AG04449 (cell line): ENCODE measurements around the gene FUT3.
A peak's percentile ranks its signal among the peaks of the same experiment; 100 is the strongest.
"Not testable (repeated sequence)": the region's sequence is repeated elsewhere in the genome, so short reads cannot be mapped to it uniquely, and the experiment has no call there.

Source experiments
- CTCF ChIA-PET: fragments of 350-600 bp; formaldehyde crosslinking; extraction: SDS; loops from one replicate; lab custom pipeline; 2021; ENCODE audit warnings: antibody characterized with exemption; lab: Yijun Ruan, JAX
- POLR2A ChIA-PET: fragments of 400-600, 350-600 bp; formaldehyde crosslinking; extraction: SDS; loops from one replicate; lab custom pipeline; 2020; ENCODE audit warnings: antibody characterized with exemption, inconsistent platforms; lab: Yijun Ruan, JAX
- DNase-seq: peaks from one replicate; pipeline ENCODE4 v3.0.0-alpha.2; 2010; ENCODE audit warnings: low read depth, low spot score
- H3K4me3 ChIP-seq: 2 replicates; pipeline ENCODE4 v1.5.1; 2011; ENCODE audit warnings: low read depth, mild to moderate bottlenecking, control low read depth, low read length
- TF ChIP-seq, protein P1 (sequence below): IDR thresholded peaks from one replicate; pipeline ENCODE4 v1.5.1; 2011; ENCODE audit warnings: mild to moderate bottlenecking, moderate library complexity, low read length, control low read depth, inconsistent platforms; ENCODE audit not compliant: insufficient read depth; ENCODE audit errors: missing control alignments

FUT3 gene

DNA sequence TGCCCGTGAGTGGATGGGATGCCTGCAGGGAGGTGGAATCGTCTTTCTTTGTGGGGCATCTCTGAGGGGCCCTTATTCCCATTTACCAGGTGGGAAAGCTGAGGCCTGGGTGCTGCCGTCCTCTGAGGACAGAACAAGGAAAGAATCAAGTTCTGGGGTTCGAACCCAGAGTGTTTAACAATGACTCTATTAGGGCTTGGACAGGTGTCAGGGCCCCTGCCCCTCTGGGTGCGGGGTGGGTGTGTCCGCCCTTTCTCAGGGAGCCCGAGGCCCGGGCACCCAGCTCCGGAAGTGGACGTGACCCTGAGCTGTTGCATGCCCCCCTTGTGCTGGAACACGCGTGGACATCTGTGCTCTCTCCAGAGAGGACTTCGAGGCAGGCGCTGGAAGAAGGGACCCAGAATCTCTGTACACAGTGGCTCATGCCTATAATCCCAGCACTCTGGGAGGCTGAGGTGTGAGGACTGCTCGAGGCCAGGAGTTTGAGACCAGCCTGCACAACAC is 41.6 kb upstream of the FUT3 start:
- POLR2A ChIA-PET, result interaction anchor here (0.7 to 1.6 kb wide), 2 partner anchors 11 to 89 kb away, joined by 3 to 5 read pairs; partner anchors contain the start of gene NDUFA11
- no peak for DNase-seq
- TF ChIP-seq, protein P1, sequence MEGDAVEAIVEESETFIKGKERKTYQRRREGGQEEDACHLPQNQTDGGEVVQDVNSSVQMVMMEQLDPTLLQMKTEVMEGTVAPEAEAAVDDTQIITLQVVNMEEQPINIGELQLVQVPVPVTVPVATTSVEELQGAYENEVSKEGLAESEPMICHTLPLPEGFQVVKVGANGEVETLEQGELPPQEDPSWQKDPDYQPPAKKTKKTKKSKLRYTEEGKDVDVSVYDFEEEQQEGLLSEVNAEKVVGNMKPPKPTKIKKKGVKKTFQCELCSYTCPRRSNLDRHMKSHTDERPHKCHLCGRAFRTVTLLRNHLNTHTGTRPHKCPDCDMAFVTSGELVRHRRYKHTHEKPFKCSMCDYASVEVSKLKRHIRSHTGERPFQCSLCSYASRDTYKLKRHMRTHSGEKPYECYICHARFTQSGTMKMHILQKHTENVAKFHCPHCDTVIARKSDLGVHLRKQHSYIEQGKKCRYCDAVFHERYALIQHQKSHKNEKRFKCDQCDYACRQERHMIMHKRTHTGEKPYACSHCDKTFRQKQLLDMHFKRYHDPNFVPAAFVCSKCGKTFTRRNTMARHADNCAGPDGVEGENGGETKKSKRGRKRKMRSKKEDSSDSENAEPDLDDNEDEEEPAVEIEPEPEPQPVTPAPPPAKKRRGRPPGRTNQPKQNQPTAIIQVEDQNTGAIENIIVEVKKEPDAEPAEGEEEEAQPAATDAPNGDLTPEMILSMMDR, result no peak
- no peak overlapping the region for H3K4me3 ChIP-seq
- CTCF ChIA-PET, result interaction anchor here (0.7 to 5.0 kb wide), 15 partner anchors 9 to 129 kb away, joined by 3 to 100 read pairs (median 5); partner anchors contain the start of genes NDUFA11, NRTN and VMAC

DNA sequence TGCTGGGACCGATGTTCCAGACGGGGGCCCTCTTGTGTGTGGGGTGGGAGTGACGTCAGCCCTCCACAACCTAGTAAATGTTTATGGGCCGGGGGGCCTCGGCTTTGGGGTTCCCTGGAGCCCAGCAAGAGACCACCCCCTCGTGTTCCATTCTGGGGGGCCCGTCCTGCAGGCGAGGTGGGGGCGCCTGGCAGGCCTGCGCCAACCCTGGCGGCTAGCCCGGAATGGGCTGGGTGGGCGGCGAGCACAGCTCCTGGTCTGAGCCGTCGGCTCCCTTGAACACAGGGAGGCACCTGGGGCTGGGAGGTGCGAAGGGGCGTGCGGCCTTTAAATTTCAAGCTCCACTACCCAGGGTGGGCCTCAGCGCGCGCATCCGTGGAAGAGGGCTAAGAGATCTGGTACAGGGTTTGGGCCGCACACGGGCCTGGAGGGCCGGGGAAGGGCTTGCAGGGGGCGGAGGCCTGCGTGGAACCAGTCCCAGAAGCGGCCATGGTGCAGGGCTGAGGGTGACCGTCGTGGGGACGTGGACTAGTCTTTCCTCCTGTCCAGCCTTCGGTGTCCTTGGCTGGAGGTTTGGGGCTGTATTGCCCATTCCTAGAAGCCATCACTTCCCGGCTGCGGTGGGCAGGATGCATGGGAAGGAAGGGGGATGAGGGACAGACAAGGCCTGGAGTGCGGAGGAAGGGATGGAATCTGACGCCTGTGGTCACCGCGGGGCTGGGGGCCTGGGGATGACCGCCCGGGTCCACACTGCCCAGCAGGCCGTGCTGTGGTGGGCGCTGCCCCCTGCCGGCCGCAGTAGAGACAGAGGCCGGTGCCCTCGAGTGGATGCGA is 40.9 kb upstream of the FUT3 start:
- POLR2A ChIA-PET, result interaction anchor here (0.7 to 1.6 kb wide), 2 partner anchors 11 to 88 kb away, joined by 3 to 5 read pairs; partner anchors contain the start of gene NDUFA11
- CTCF ChIA-PET, result interaction anchor here (0.7 to 5.0 kb wide), 15 partner anchors 10 to 130 kb away, joined by 3 to 100 read pairs (median 5); partner anchors contain the start of genes NDUFA11, NRTN and VMAC
- no peak for DNase-seq
- H3K4me3 ChIP-seq, result no peak overlapping the region
- TF ChIP-seq, protein P1, result peak; percentile 93

DNA sequence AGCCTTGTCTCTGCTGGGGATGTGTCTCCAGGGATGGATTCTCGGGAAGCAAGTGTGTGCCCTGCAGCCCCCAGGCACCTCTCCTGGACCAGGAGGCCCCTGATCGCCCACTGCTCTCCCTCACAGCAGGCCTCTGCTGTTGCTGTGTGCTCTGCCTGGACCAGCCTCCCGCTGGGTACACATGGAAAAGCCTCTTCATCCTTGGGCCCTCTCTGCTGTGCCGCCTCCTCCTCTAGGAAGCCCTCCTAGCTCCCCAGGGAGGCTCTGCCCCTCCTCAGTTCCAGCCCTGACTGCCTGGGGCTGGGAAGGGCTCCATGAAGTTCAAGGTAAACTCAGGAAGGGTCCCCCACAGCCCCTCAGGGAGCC is 40.3 kb upstream of the FUT3 start:
- no peak for DNase-seq

DNA sequence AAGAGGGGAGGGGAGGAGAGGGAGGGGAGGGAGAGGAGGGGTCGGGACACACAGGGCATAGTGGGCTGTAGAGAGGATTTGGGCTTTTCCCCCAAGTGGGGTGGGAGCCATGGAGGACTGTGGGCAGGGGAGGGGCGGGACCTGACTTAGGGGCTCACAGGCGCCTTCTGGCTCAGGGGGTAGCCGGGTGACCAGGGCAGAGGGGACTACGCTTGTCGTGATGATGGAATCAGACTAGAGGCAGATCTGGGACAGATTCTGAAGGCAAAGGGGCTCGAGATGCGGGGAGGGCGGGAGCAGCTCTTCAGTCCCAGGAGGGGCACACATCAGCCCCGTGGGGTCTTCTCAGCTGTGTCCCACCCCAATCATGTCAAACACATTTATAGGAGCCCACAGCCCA is 38.9 kb upstream of the FUT3 start:
- POLR2A ChIA-PET, result interaction anchor here (0.8 kb wide), 1 partner anchor 62 kb away, joined by 3 read pairs; no protein-coding TSS in a partner anchor
- DNase-seq, result no peak
- CTCF ChIA-PET, result interaction anchor here (1.0 to 5.0 kb wide), 5 partner anchors 9 to 116 kb away, joined by 3 to 100 read pairs (median 5); partner anchors contain the start of gene NRTN
- H3K4me3 ChIP-seq, result no peak overlapping the region
- TF ChIP-seq, protein P1, result no peak

More for the DNA sequence above, 40.3 kb upstream of the FUT3 start:
- TF ChIP-seq, protein P1, result no peak
- CTCF ChIA-PET, result interaction anchor here (0.7 to 5.0 kb wide), 14 partner anchors 8 to 131 kb away, joined by 3 to 100 read pairs (median 5); partner anchors contain the start of genes NDUFA11, NRTN and VMAC
- POLR2A ChIA-PET, result interaction anchor here (1.1 kb wide), 1 partner anchor 11 kb away, joined by 4 read pairs; the partner anchor contains the start of gene NDUFA11
- H3K4me3 ChIP-seq, result no peak overlapping the region

DNA sequence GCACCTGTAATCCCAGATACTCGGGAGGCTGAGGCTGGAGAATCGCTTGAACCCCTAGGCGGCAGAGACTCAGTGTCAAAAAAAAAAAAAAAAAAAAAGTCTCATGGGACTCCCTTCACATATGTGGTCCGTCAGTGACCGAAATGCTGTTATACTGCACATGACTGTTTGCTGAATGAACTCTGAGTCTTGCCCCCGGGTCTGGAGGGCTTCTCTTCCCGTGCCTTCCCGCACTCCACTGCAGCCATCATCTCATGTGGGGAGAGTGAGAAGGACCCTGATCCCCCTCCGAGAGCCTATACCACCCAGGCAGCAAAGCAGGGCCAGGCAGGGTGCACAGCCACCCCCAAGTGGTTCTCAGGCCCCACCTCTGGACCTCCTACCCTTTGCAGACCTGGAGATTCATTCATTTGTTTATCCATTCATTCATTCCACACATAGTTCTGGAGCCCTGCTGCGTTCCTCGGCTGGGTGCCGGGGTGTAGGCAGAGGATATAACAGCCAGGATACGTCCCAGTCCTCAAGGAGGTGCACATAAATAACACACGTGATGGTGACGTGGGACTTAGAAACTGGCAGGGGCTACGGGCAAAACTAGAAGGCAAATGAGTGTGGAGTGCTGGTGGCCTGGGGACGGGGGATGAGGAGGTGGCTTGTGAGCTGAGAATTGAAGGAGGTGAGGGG is 38.2 kb upstream of the FUT3 start:
- CTCF ChIA-PET, result interaction anchor here (1.5 to 5.0 kb wide), 4 partner anchors 10 to 86 kb away, joined by 4 to 100 read pairs (median 6); partner anchors contain the start of gene NRTN
- POLR2A ChIA-PET, result no interaction called here
- TF ChIP-seq, protein P1, result no peak
- H3K4me3 ChIP-seq, result no peak overlapping the region
- DNase-seq, result no peak

DNA sequence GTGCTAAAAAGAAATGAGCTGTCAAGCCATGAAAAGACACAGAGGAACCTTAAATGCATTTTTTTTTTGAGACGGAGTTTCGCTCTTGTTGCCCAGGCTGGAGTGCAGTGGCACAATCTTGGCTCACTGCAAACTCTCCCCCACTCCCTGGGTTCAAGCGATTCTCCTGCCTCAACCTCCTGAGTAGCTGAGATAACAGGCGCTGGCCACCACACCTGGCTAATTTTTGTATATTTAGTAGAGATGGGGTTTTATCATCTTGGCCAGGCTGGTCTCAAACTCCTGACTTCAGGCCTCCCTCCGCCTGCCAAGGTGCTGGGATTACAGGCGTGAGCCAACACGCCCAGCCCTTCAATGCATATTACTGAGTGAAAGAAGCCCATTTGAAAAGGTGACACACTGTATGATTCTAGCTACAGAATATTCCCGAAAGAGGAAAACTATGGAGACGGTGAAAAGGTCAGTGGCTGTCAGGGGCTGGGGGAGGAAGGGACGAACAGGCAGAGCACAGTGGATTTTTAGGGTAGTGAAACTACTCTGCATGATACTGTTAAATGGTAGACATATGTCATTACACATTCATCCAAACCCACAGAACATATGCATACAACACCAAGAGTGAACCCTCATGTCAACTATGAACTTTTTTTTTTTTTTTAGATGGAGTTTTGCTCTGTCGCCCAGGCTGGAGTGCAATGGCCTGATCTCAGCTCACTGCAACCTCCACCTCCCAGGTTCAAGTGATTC is 33.0 kb upstream of the FUT3 start:
- not testable (repeated sequence) for DNase-seq
- CTCF ChIA-PET, result interaction anchor here (1.9 to 7.5 kb wide), 2 partner anchors 9 to 80 kb away, joined by 7 to 38 read pairs; partner anchors contain the start of gene NRTN

DNA sequence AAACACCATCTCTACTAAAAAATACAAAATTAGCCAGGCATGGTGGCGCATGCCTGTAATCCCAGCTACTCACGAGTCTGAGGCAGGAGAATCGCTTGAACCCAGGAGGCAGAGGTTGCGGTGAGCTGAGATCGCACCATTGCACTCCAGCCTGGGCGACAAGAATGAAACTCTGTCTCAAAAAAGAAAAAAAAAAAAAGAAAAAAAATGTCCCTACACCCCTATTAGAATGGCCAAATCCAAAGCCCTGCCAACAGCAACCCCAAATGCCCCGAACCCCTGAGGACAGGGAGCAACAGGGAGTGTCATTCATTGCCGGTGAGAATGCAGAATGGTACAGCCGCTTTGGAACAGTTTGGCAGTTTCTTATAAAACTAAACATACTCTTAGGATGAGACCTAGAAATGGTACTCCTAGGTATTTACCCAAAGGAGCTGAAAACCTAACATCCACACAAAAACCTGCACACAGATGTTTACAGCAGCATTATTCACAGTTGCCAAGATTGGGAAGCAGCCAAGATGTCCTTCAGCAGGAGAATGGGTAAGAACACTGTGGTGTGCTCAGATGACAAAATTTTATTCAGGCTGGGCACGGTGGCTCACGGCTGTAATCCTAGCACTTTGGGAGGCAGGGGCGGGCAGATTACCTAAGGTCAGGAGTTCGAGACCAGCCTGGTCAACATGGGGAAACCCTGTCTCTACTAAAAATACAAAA is 32.1 kb upstream of the FUT3 start:
- ChIA-PET CTCF (interaction anchor here (1.4 to 7.5 kb wide), 3 partner anchors 8 to 79 kb away, joined by 5 to 38 read pairs (median 7); partner anchors contain the start of gene NRTN), POLR2A (interaction anchor here (0.6 kb wide), 1 partner anchor 101 kb away, joined by 3 read pairs; no protein-coding TSS in a partner anchor)
- H3K4me3 ChIP-seq, DNase-seq: not testable (repeated sequence)

More for the DNA sequence above, 33.0 kb upstream of the FUT3 start:
- not testable (repeated sequence) for H3K4me3 ChIP-seq
- POLR2A ChIA-PET, result interaction anchor here (0.6 kb wide), 1 partner anchor 102 kb away, joined by 3 read pairs; no protein-coding TSS in a partner anchor
